RWPE1 (cell line): ENCODE data around the gene SP110.

ENCODE experiments used
- CTCF ChIA-PET: fragments of 350-600 bp; sonication (Branson Sonifier 250); formaldehyde crosslinking; extraction: SDS; loops from one replicate; lab custom pipeline; 2021; lab: Yijun Ruan, JAX
- POLR2A ChIA-PET: fragments of 400-600 bp; formaldehyde crosslinking; extraction: SDS; loops from one replicate; lab custom pipeline; 2020; ENCODE audit warnings: antibody characterized with exemption; ENCODE audit not compliant: low non-redundant PET; lab: Yijun Ruan, JAX
- DNase-seq: peaks from one replicate; pipeline ENCODE4 v3.0.0; 2012; ENCODE audit warnings: low spot score
- H3K27ac ChIP-seq: fragments of 450-650 bp; 2 replicates; pipeline ENCODE4 v1.5.1; 2017
- CTCF ChIP-seq: fragments of 450-650 bp; conservative IDR thresholded peaks from 2 replicates; pipeline ENCODE4 v1.5.1; 2017; ENCODE audit warnings: low read depth, mild to moderate bottlenecking

The SP110 gene

GRCh38 chr2:230262246-230262645, 42.5 kb upstream of the SP110 start:
- H3K27ac ChIP-seq, result no peak overlapping the region
- TF ChIP-seq CTCF, result no peak
- DNase-seq, result no peak
- CTCF ChIA-PET, result no interaction called here
- POLR2A ChIA-PET, result no interaction called here

GRCh38 chr2:230258483-230258882, 38.7 kb upstream of the SP110 start:
- no peak for DNase-seq
- POLR2A ChIA-PET, result no interaction called here
- no peak for TF ChIP-seq CTCF
- H3K27ac ChIP-seq, result no peak overlapping the region
- CTCF ChIA-PET, result interaction anchor here (0.5 kb wide), 1 partner anchor 566 kb away, joined by 3 read pairs; no protein-coding TSS in a partner anchor

- TF ChIP-seq CTCF, result no peak
- DNase-seq, result no peak
- H3K27ac ChIP-seq, result no peak overlapping the region
- ChIA-PET POLR2A (no interaction called here), CTCF (no interaction called here)
Measured at GRCh38 chr2:230256733-230257332, 37.0 kb upstream of the SP110 start.

DNA sequence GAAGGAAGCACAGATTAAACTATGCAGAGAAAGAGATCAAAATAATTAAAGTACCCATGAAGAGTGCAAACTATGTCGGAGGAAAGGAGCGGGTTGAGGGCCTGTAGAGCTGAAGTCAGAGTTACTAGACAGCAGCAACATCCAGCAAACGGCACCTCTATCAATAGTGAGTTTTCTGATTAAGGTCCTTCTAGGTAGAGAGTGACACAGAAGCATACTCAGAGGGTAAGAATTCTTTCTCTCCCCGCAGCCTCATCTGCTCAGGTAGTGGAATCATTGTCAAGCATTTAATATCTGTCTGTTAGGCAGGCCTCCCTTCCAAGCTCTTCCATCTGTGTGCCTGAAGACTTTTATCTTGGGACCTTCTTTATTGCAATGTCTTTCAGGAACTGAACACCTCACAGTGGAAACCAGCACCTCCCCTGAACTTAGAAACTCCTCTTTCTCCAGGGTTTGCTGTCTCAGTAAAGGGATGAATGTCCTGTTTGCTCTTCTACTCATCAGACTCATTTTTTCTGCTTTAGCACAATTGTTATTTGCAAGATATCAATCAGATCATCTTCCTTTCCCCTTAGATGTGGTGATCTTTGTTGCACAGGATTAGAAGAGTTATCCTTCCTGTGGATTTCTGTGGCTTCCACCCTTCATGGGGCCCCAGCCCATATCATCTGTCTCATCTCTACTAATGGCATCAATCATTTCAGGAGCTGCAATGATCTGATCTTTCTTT, 34.5 kb upstream of the SP110 start:
- POLR2A ChIA-PET, result no interaction called here
- CTCF ChIA-PET, result interaction anchor here (0.5 to 0.7 kb wide), 2 partner anchors 30 to 339 kb away, joined by 3 read pairs; no protein-coding TSS in a partner anchor
- H3K27ac ChIP-seq, result no peak overlapping the region
- no peak for DNase-seq
- no peak for TF ChIP-seq CTCF

- no peak for DNase-seq
- no peak for TF ChIP-seq CTCF
- CTCF ChIA-PET, result interaction anchor here (0.6 kb wide), 1 partner anchor 115 kb away, joined by 3 read pairs; no protein-coding TSS in a partner anchor
Measured at GRCh38 chr2:230250231-230250630, 30.4 kb upstream of the SP110 start.

GRCh38 chr2:230246206-230246605, 26.4 kb upstream of the SP110 start:
- ChIA-PET POLR2A (no interaction called here), CTCF (no interaction called here)
- no peak for DNase-seq
- H3K27ac ChIP-seq, result no peak overlapping the region
- TF ChIP-seq CTCF, result no peak

More at GRCh38 chr2:230250231-230250630, 30.4 kb upstream of the SP110 start:
- POLR2A ChIA-PET, result no interaction called here
- no peak overlapping the region for H3K27ac ChIP-seq
